Measurements from ENCODE around the gene TRIM2. TPM values are rescaled to one million over a fixed set of nuclear protein-coding genes. Genes with fewer than 3 reads are reported as not detected.

The TRIM2 gene
- total and polyA plus RNA-seq, 4 donors, result 3.4 to 15.5 (median 8.9) TPM

DNA sequence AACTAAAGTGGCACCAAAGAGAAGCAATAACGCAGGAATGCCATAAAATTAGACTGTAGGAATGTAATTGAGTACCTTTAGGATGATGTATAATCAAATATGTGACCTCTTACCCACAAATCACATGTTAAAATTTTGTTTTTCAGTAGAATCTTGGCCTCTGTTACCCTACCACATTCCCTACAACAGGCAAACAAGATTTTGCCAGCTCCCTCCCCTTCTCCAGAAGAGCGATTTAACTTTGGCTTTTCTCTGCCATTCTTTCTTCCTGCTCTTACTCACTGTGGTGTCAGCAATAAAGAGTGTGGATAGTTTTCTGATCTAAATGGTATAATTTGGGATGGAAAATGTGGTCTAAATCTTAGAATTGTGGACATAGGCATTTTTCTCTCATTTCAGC, 57.2 kb downstream of the TRIM2 start:
- WGBS, result 98% methylated on average over 2 of the region's 2 CpGs
- H3K4me1 ChIP-seq (ENCODE audit: control insufficient read depth in 4 of 4, insufficient read depth in 4 of 4, low read length in 3 of 4), result peaks cover 0 to under 1% (median 0%) of the 10 kb centered on the region in 4 donors
- H3K27ac ChIP-seq (ENCODE audit: low read depth in 1 of 2, low read length in 2 of 2), result no peak overlapping the region
- no peak for TF ChIP-seq ZBTB33 (IDR thresholded peaks at IDR 0.05)
- TF ChIP-seq, protein P1, sequence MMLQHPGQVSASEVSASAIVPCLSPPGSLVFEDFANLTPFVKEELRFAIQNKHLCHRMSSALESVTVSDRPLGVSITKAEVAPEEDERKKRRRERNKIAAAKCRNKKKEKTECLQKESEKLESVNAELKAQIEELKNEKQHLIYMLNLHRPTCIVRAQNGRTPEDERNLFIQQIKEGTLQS (IDR thresholded peaks at IDR 0.05), result no peak
- TF ChIP-seq FOXA2 (IDR thresholded peaks at IDR 0.05), result no peak
- no peak for TF ChIP-seq HNF4G (IDR thresholded peaks at IDR 0.05)
- no peak for TF ChIP-seq HNF4A (conservative IDR thresholded peaks at IDR 0.05)
- TF ChIP-seq NR2F2 (IDR thresholded peaks at IDR 0.05), result no peak
- TF ChIP-seq, protein P2, sequence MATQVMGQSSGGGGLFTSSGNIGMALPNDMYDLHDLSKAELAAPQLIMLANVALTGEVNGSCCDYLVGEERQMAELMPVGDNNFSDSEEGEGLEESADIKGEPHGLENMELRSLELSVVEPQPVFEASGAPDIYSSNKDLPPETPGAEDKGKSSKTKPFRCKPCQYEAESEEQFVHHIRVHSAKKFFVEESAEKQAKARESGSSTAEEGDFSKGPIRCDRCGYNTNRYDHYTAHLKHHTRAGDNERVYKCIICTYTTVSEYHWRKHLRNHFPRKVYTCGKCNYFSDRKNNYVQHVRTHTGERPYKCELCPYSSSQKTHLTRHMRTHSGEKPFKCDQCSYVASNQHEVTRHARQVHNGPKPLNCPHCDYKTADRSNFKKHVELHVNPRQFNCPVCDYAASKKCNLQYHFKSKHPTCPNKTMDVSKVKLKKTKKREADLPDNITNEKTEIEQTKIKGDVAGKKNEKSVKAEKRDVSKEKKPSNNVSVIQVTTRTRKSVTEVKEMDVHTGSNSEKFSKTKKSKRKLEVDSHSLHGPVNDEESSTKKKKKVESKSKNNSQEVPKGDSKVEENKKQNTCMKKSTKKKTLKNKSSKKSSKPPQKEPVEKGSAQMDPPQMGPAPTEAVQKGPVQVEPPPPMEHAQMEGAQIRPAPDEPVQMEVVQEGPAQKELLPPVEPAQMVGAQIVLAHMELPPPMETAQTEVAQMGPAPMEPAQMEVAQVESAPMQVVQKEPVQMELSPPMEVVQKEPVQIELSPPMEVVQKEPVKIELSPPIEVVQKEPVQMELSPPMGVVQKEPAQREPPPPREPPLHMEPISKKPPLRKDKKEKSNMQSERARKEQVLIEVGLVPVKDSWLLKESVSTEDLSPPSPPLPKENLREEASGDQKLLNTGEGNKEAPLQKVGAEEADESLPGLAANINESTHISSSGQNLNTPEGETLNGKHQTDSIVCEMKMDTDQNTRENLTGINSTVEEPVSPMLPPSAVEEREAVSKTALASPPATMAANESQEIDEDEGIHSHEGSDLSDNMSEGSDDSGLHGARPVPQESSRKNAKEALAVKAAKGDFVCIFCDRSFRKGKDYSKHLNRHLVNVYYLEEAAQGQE (IDR thresholded peaks at IDR 0.05), result no peak
- no peak for TF ChIP-seq SP1 (IDR thresholded peaks at IDR 0.05)
- TF ChIP-seq JUND (IDR thresholded peaks at IDR 0.05), result no peak
- no peak for TF ChIP-seq CTCF (IDR thresholded peaks at IDR 0.05; ENCODE audit: low read depth, low read length, missing input control)
- TF ChIP-seq RXRA (IDR thresholded peaks at IDR 0.05), result no peak
- TF ChIP-seq MAX (IDR thresholded peaks at IDR 0.05), result no peak
- no peak for TF ChIP-seq RAD21 (IDR thresholded peaks at IDR 0.05)
- TF ChIP-seq TAF1 (conservative IDR thresholded peaks at IDR 0.05), result no peak
- no peak for TF ChIP-seq FOXA1 (IDR thresholded peaks at IDR 0.05)
- no peak for TF ChIP-seq YY1 (IDR thresholded peaks at IDR 0.05)
- no peaks in the 10 kb centered on the region for H3K36me3 ChIP-seq (ENCODE audit: control insufficient read depth in 4 of 4, insufficient read depth in 3 of 4, low read depth in 1 of 4, low read length in 3 of 4)
- H3K4me3 ChIP-seq (ENCODE audit: low read depth in 1 of 3, low read length in 3 of 3), result no peak overlapping the region
- H3K9me3 ChIP-seq (ENCODE audit: control insufficient read depth in 4 of 4, low read length in 3 of 4), result peaks cover 0 to 9% (median under 1%) of the 10 kb centered on the region in 4 donors
- no peaks in the 10 kb centered on the region for H3K27me3 ChIP-seq (ENCODE audit: control insufficient read depth in 4 of 4, insufficient read depth in 4 of 4, low read length in 3 of 4)
- DNase-seq (ENCODE audit: low spot score), result no peak
- no peak overlapping the region for H3K9ac ChIP-seq (ENCODE audit: low read depth in 1 of 2, low read length in 2 of 2)

GRCh38 chr4:153261914-153262313, 57.7 kb downstream of the TRIM2 start:
- Histone ChIP-seq H3K27ac (ENCODE audit: low read depth in 1 of 2, low read length in 2 of 2) (no peak overlapping the region), H3K36me3 (ENCODE audit: control insufficient read depth in 4 of 4, insufficient read depth in 3 of 4, low read depth in 1 of 4, low read length in 3 of 4) (no peaks in the 10 kb centered on the region), H3K9me3 (ENCODE audit: control insufficient read depth in 4 of 4, low read length in 3 of 4) (peaks cover 0 to 9% (median under 1%) of the 10 kb centered on the region in 4 donors), H3K4me3 (ENCODE audit: low read depth in 1 of 3, low read length in 3 of 3) (no peak overlapping the region), H3K4me1 (ENCODE audit: control insufficient read depth in 4 of 4, insufficient read depth in 4 of 4, low read length in 3 of 4) (peaks cover 0 to 3% (median 0%) of the 10 kb centered on the region in 4 donors), H3K27me3 (ENCODE audit: control insufficient read depth in 4 of 4, insufficient read depth in 4 of 4, low read length in 3 of 4) (no peaks in the 10 kb centered on the region), H3K9ac (ENCODE audit: low read depth in 1 of 2, low read length in 2 of 2) (no peak overlapping the region)
- no peak for DNase-seq (ENCODE audit: low spot score)
- WGBS, result 94% methylated on average over 2 of the region's 2 CpGs
- TF ChIP-seq SP1 (IDR thresholded peaks at IDR 0.05) (no peak), ZBTB33 (IDR thresholded peaks at IDR 0.05) (no peak), TAF1 (conservative IDR thresholded peaks at IDR 0.05) (no peak), YY1 (IDR thresholded peaks at IDR 0.05) (no peak), NR2F2 (IDR thresholded peaks at IDR 0.05) (no peak), JUND (IDR thresholded peaks at IDR 0.05) (no peak), CTCF (IDR thresholded peaks at IDR 0.05; ENCODE audit: low read depth, low read length, missing input control) (no peak), RXRA (IDR thresholded peaks at IDR 0.05) (no peak)

All from liver (tissue), 9 donors.